CD4-positive, alpha-beta T cell treated with Interleukin-1 beta for 1 hour (primary cell): ENCODE results near the gene TFF1.
"Not testable (repeated sequence)": the region's sequence is repeated elsewhere in the genome, so short reads cannot be mapped to it uniquely, and the experiment has no call there.

Experiments
- DNase-seq, 2 donors: peaks; one replicate each; pipeline ENCODE4 v3.0.0-alpha.2; 2020 to 2022

Gene TFF1

GRCh38 chr21:42366292-42367010 lies at the start of gene TFF1:
TSS of gene TFF1 (minus strand) at chr21:42366535. CDS start at chr21:42366495, 40 bp downstream.
- no peak for DNase-seq

DNA sequence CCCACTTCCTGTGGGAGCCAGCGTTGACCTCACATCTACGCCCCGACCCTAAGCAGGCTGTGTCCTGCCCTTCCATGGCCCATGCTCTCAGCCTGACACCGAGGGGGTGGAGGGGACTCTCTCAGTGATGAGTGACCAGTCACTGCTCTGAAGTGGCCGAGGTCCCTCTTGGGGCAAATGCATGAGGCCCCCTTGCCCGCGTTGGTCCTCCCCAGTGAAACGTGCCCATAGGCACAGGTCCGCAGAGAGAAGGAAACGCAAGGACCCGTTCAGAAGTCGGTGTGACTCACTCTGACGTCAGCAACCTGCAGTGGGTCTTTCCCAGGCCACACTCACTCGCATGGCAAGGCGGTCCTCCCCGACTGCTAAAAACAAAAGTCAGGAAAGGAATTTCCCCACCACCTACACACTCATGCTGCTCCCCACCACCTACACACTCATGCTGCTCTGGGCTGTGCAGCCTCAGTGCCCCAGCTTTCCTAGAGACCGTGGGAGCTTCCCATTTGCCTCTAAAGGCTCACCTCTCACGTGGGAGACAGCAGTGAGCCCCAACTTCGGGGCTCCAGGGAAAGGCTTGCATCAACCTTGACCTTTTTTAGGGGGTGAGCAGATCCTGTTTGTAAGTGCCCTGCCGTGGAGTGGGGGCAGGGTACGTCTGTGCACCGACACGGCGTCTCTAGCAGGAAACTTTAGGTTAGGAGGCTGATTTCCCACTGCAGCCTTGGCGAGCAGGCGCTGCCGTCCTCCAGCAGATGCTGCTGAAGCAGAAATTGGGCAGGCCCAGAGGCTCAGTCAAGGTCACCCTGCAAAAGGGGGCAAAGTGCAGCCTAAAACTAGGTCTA lies 48.8 kb upstream of the TFF1 start:
- peak; percentile 89 to 90 for DNase-seq

DNA sequence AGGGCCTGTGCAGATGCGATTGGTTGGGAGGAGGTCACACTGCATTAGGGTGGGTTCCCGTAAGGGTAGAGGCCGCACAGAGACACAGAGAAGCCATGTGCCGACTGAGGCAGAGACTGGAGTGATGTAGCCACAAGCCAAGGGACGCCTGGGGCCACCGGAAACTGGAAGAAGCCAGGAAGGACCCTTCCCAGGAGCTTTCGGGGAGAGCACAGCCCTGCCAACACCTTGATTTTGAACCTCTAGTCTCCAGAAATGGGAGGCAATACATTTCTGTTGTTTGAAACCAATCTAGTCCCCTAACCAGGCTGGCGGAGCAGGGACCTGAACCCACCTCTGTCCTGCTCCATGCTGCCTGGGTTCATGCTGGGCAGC lies 48.2 kb upstream of the TFF1 start:
- DNase-seq: no peak

DNA sequence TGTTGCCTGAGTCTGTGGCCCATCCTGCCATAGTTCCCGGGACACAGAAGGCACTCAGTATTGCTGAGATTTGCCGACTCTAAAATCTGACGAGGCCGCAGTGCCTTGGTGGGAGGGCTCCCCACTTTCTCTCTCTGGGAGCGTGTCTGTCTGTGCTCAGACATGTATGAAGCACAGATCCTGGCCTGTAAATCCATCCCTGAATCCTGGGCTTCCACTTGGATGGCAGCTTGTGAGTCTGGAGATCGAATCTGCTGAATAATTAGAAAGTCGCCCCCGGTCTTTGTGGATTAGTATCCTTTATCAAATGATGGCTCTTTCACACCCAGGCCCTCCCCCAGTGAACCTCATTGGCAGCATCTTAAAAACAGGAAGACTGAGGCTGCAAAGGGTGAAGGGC lies 47.7 kb upstream of the TFF1 start:
- no peak for DNase-seq

GRCh38 chr21:42413500-42413899 lies 47.2 kb upstream of the TFF1 start:
- DNase-seq: no peak

GRCh38 chr21:42413093-42413492 lies 46.8 kb upstream of the TFF1 start:
- DNase-seq: no peak

DNA sequence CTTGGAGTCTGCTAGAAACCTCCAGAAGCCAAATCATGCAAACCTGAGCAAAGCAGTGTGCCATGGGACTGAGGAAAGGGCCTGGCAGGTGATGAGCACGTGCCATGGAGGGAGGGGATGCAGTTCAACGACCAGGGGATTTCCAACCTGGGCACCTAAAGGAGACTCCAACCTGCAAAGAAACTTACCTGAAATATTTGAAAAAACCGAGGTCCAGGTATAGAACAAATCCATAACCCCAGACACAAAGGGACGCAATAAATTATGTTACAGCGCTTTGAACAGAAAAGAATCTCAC lies 46.2 kb upstream of the TFF1 start:
- no peak for DNase-seq

GRCh38 chr21:42411891-42412635 lies 45.7 kb upstream of the TFF1 start:
- no peak for DNase-seq

GRCh38 chr21:42411197-42411869 lies 45.0 kb upstream of the TFF1 start:
- DNase-seq: peak in 1 of 2 donors; percentile 33

- no peak for DNase-seq
These were observed 43.0 kb upstream of the TFF1 start for GRCh38 chr21:42409366-42409765.

- DNase-seq: not testable (repeated sequence)
These were observed 42.4 kb upstream of the TFF1 start for GRCh38 chr21:42408718-42409117.

GRCh38 chr21:42407476-42407875 lies 41.1 kb upstream of the TFF1 start:
- DNase-seq: no peak

- DNase-seq: no peak
These were observed 40.5 kb upstream of the TFF1 start for GRCh38 chr21:42406866-42407265.

- DNase-seq: peak in 1 of 2 donors; percentile 64
These were observed 39.9 kb upstream of the TFF1 start for GRCh38 chr21:42406201-42406621.

DNA sequence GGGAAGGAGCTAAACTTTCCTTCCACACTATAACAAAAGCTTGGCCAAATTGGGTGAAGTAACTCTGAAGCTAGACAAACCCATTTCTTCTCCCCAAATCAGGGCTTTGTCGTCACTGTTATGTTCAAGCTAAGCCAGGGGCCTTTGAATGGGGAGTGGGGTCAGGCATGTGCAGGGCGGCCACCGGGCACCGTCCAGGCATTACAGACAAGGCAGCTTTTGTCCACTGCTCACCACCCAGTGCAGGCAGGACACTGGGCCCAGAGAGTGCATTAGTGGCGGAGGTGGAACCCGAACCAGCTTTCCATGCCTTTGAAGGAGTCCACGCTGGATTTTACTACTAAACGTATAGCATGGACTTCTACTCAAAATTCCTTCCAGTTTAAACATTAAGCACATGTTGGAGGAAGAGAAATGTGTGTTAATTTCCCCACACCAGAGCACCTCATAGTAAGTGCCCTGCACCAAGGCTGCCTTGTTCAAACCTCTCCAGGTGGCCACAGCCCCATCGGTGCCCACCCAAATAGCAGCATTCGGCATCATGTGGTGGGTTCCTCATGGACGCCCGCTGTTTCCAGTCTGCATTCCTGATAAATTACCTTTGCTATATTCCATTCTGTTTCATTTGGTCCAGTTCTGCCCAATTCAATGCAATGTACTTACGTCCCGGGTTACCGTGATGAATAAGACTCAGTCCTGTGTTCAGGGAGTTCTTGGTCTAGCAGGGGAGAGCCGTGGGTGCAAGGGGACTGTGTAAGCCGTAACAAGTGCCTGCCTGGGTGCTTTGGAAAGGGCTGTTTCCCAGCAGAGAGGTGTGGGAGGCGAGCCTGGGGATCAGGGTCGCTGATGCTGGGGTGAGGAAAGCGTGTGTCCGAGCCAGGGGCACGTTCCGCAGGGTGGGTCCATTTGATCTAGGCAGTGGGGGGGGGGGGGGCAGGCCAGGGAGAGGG lies 39.0 kb upstream of the TFF1 start:
- DNase-seq: no peak

GRCh38 chr21:42404539-42404938 lies 38.2 kb upstream of the TFF1 start:
- DNase-seq: peak in 1 of 2 donors; percentile 27

DNA sequence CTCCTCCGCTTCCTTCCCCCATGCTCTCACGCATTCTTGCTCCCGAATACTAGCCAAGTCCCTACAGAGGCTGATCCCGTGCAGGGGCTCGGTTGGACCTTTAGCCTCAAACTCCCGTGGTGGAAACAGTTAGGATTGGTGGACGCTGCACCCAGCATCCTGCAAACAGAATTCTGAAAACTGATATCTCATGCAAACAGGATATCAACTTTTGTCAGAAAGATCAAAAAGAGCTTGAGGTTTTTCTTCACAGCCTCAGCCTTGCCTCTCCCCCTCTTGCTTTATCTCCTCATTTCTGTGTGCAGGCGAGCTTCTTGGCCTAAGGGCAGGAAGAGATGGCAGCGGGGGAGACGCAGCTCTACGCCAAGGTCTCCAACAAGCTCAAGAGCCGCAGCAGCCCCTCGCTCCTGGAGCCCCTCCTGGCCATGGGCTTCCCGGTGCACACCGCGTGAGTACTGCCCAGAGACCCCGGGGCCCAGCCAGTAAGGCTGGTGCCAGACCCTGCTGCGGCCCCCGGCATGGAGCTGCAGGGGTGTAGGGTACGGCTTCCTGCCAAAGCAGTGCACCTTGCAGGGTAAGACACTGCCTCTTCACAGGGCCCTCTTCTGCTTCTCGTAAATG lies 37.4 kb upstream of the TFF1 start, which contains the start of gene UBASH3A:
UBASH3A (plus strand) TSS at position 292 of the 621 bp plus-strand sequence; CDS start at position 336, 44 bp downstream.
- peak; percentile 39 to 64 for DNase-seq

GRCh38 chr21:42401820-42402251 lies 35.5 kb upstream of the TFF1 start:
- no peak for DNase-seq

DNA sequence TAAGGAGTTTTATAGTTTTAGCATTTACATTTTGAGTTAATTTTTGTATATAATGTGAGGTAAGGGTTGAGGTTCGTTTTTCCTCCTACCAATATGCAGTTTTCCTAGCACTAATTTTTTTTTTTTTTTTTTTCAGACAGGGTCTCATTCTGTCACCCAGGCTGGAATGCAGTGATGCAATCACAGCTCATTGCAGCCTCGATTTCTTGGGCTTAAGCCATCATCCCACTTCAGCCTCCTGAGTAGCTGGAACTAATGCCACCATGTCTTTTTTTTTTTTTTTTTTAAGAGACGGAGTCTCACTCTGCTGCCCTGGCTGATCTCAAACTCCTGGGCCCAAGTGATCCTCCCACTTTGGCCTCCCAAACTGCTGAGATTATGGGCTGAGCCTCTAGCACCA lies 34.8 kb upstream of the TFF1 start:
- DNase-seq: no peak

DNA sequence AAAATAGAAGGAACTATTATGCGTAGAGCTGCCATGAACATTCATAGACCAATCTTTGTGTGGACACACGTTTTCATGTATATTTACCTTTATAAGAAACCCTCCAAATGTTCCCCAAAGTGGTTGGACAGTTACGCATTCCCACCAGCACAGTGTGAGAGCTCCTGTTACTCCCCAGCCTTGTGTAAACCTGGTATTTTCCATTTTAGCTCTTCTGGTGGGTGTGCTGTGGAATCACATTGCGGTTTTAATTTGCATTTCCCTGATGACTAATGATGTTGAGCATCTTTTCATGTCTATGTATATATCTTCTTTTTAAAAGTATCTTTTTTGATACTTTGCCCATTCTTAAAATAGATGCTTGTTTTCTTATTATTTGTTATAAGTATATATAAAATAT lies 34.2 kb upstream of the TFF1 start:
- no peak for DNase-seq

GRCh38 chr21:42398436-42399028 lies 32.2 kb upstream of the TFF1 start:
- DNase-seq: no peak
